GM18499 (cell line): ENCODE data around the gene GUCY2D.
"Not testable (repeated sequence)": the region's sequence is repeated elsewhere in the genome, so short reads cannot be mapped to it uniquely, and the experiment has no call there.

Experiments
- ATAC-seq: cut with Tn5 transposase; IDR thresholded peaks from one replicate; pipeline ENCODE4 v1.9.1; 2021; ENCODE audit warnings: moderate number of reproducible peaks; ENCODE audit not compliant: insufficient read depth, unreplicated experiment

GUCY2D gene

GRCh38 chr17:8001976-8002720 is at the start of gene GUCY2D:
GUCY2D (plus strand) TSS chr17:8002615; CDS start chr17:8003048, 433 bp downstream.
- ATAC-seq, result no peak

- ATAC-seq, result not testable (repeated sequence)
Observed at GRCh38 chr17:7953266-7953665, 49.1 kb upstream of the GUCY2D start.

GRCh38 chr17:7955414-7956227 is 46.8 kb upstream of the GUCY2D start:
- ATAC-seq, result no peak

- no peak for ATAC-seq
Observed at GRCh38 chr17:7956228-7956965, 46.0 kb upstream of the GUCY2D start.

GRCh38 chr17:7959503-7960253 is 42.7 kb upstream of the GUCY2D start:
- ATAC-seq, result no peak

GRCh38 chr17:7961421-7961820 is 41.0 kb upstream of the GUCY2D start:
- no peak for ATAC-seq

- ATAC-seq, result no peak
Observed at GRCh38 chr17:7967751-7968150, 34.7 kb upstream of the GUCY2D start.

GRCh38 chr17:7969433-7969832 is 33.0 kb upstream of the GUCY2D start:
- ATAC-seq, result no peak

- no peak for ATAC-seq
Observed at GRCh38 chr17:7971651-7972050, 30.8 kb upstream of the GUCY2D start.

GRCh38 chr17:7972131-7972785 is 30.2 kb upstream of the GUCY2D start:
- no peak for ATAC-seq

GRCh38 chr17:7974638-7975131 is 27.7 kb upstream of the GUCY2D start:
- no peak for ATAC-seq

GRCh38 chr17:7977039-7977438 is 25.4 kb upstream of the GUCY2D start:
- no peak for ATAC-seq

- no peak for ATAC-seq
Observed at GRCh38 chr17:7977805-7978204, 24.6 kb upstream of the GUCY2D start.

GRCh38 chr17:7982173-7982572 is 20.2 kb upstream of the GUCY2D start:
- ATAC-seq, result no peak

GRCh38 chr17:7982666-7983065 is 19.7 kb upstream of the GUCY2D start:
- no peak for ATAC-seq

GRCh38 chr17:7984904-7985303 is 17.5 kb upstream of the GUCY2D start:
- no peak for ATAC-seq

GRCh38 chr17:7987112-7987893 is 15.1 kb upstream of the GUCY2D start:
- no peak for ATAC-seq

- ATAC-seq, result no peak
Observed at GRCh38 chr17:7988750-7989178, 13.7 kb upstream of the GUCY2D start.
